GM18858 (cell line): ENCODE data around the gene VASH1.

ENCODE experiments used
- ATAC-seq: cut with Tn5 transposase; IDR thresholded peaks from one replicate; pipeline ENCODE4 v1.9.1; 2021; ENCODE audit not compliant: unreplicated experiment

The VASH1 gene

GRCh38 chr14:76770521-76771436 lies 9.5 kb downstream of the VASH1 start:
- no peak for ATAC-seq

- ATAC-seq: no peak
These were observed 10.2 kb downstream of the VASH1 start for GRCh38 chr14:76771437-76771980.

- ATAC-seq: no peak
These were observed 11.3 kb downstream of the VASH1 start for GRCh38 chr14:76772300-76773187.

DNA sequence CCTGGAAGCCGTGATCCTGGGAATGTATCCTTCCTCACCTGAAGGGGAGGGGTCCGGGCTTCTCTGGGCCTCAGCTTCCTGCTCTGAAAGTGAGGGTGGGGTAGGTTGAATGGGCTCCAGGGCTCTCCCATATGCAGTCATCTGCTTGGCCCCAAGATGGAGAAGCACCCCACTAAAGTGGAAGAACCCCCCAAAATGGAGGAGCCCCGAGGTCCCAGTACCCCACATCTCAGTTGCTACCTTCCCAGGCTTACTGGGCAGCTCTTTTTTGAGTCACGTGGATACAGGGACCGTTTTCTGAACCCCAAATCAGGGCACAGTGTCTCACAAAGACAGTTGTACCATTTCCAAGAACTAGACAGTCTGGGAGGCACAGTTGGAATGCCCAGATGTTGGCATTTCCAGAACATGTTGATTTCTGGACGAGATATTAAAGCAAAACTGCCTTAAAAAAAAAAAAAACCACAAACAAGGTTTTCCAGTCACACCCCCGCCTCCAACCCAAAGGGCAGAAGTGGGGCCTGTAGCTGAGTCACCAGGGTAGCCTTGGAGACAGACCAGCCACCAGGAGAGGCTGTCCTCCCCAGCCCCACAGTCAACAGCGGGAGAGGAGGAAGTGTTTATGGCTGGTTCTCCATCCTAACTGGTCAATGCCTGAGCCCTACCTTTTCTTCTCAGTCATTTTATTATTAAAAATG lies 12.1 kb downstream of the VASH1 start:
- ATAC-seq: no peak

DNA sequence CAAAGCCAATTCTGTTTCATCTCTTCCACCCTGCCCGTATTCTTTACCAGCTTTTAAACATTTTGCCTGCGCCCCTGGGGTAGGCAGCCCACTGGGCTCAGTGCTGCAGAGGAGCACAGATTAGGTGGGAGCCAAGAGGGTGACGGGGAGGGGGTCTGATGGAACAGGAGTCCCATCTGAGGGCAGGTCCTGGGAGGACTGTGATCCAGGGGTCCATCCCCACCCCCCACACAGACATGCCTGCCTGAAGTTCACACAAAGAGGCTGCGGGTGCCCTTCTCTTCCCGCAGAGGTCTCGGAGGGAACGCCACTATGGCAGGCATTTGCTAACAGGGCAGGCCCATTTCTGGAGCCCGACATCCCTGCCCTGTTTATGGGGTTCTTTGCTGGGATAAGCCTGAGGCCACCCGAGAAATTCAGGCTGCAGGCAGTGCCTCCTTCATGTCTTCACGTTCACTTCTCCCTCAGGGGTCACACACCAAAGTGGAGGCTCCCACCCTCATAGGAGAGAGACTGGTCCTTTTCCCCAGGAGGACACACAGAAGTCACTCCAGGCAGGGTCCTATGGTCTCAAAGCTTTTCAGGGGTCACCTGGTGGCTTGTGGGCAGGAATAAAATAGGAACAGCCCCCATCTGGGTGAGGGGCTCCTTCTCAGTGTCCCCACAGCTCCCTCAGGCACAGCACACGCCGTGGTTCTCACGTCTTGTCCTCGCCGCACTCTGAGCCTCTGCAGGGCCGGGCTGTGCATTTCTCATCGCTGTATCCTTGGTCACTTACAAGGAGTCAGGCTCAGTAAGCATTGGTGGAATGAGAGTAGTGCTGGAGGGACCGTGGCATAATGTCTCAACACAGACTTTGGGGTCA lies 12.9 kb downstream of the VASH1 start:
- no peak for ATAC-seq

DNA sequence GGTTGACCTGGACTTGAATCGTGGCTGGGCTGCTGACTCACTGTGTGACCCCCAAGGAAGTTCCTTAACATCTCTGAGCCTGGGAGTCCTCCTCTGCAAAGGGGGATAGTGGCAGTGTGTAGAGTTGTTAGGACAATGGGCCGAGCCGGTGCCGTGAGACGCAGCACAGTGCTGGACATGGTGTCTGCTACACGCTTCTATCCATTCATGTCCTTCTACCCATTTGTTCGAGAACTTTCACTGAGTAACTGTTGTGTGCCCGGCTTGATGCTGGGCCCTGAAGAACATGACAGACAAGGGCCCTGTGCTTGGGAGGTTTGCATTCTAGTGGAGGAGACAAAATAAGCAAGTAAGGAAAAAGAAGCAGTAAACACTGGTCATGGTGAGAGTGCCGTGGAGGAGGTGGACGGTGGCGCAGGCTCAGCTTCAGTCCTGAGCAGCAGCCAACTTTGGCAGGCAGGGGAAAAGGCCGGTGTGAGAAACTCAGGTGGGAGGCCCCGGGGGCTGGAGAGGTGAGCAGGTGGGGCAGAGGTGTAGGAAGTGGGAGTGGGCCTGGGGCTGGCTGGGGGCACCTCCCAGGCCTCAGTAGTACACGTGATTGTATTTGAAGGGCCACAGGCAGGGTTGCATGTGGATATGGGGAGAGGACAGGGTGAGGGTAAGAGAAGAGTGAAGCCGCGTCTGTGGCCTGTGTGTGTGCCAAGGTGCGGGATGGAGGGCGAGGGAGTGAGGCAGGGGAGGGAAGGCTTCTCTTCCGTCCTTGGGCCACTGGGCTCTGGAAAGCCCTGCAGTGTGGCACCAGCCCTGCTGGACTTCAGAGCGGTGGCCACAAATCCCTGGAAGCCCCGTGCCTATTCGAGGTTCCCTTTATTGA lies 13.8 kb downstream of the VASH1 start:
- ATAC-seq: no peak

DNA sequence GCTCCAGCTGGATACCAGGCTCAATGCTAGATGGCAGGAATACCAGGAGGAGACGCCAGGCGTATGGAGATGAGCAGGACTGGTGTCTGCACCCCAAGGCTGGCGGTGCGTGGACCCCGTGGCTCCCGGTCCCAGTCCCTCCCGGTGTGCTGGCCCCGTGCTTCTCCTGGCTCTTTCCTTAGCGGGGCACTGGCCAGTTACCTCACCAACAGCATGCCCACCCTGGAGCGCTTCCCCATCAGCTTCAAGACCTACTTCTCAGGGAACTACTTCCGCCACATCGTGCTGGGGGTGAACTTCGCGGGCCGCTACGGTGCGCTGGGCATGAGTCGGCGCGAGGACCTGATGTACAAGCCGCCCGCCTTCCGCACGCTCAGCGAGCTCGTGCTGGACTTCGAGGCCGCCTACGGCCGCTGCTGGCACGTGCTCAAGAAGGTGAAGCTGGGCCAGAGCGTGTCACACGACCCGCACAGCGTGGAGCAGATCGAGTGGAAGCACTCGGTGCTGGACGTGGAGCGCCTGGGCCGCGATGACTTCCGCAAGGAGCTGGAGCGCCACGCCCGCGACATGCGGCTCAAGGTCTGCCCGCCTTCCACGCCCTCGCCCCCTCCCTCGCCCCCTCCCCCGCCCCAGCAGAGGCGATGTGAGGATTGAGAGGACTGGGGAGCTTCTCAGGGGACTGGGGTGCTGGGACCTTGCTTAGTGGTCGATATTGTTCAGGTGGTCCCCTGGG lies 14.6 kb downstream of the VASH1 start:
- no peak for ATAC-seq

- no peak for ATAC-seq
These were observed 15.4 kb downstream of the VASH1 start for GRCh38 chr14:76776428-76777251.

DNA sequence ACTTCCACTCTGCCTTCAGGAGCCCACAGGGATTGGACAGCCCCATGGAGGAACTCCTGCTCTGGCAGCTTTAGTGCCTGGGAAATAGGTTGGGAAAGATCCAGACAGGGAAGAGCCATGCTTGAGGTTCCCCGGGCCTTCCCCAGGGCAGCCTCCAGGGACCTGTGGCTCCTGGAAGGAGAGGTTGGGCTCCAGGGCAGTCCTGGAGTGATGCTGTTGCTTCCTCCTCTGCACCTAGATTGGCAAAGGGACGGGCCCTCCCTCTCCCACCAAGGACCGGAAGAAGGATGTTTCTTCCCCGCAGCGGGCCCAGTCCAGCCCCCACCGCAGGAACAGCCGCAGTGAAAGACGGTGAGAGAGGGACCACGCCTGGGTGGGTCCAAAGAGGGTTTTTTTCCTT lies 16.5 kb downstream of the VASH1 start:
- no peak for ATAC-seq

DNA sequence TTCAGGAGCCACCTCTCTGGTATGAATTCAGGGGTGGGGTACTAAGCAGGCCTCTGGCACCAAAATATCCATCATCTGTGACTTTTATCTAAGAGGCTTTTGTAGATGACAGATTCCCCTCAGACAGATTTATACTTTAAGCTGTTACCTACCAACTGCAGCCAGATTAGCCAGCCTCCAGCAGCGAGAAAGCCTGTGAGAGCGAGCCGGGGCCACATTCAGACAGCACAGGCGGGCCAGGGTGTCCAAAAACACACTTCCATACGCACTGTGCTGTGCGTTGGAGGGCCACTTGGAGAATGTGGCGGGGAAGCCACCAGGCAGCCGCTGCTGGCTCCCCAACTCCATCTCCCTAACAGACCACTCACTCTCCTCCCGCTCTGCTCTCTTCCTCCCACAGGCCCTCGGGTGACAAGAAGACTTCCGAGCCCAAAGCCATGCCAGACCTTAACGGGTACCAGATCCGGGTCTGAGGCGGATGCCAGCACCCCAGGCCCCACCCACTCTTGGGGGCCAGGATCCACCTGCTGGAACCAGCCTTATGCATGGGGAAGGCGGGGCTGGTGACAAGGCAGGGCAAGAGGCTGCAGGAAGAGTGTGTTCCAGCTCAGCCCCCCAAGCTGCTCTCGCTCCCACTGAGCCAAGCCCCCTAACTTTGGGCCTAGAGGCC lies 17.4 kb downstream of the VASH1 start:
- ATAC-seq: no peak

GRCh38 chr14:76779221-76780057 lies 18.2 kb downstream of the VASH1 start:
- no peak for ATAC-seq

DNA sequence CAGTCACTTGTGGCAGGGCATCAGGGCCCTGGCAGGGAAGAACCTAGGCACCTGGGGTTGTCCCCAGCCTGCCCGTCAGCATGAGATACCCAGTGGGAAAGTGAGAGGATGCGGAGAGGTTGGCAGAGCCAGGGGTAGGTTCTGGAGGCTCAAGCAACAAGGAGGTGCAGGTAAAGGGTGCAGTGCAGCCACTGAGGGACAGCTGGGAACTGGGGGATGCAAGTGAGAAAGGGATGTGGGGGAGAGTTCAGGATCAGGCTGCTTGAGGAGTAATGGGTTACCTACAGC lies 18.7 kb downstream of the VASH1 start:
- no peak for ATAC-seq

GRCh38 chr14:76780360-76780759 lies 19.1 kb downstream of the VASH1 start:
- no peak for ATAC-seq

- ATAC-seq: no peak
These were observed 19.8 kb downstream of the VASH1 start for GRCh38 chr14:76780875-76781647.

DNA sequence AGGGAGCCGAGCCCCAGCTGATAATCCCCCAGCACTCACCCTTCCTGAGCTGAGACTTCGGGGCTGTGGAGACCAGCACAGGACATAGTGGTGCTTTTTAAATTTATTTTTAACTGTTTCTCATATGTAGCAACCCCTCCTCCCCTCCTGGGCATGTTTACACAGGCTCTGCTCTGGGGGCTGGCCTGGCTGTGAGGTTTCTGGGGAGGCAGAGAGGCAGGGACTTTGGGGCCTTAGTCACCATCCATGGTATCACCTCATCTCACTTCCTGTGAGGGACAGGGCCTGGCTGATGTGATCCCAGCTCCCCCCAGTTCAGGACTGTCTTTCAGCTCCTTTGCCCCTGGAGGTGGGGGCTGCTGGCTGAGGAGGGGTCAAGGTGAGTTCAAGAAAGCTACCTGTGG lies 20.4 kb downstream of the VASH1 start:
- no peak for ATAC-seq
